GM10847 (cell line): ENCODE data around the gene SNX9.

Source experiments
- POLR2A ChIP-seq: IDR thresholded peaks from 2 replicates; pipeline ENCODE4 v1.6.1; 2011; ENCODE audit not compliant: insufficient read length; ENCODE audit errors: extremely low read depth

SNX9 gene

DNA sequence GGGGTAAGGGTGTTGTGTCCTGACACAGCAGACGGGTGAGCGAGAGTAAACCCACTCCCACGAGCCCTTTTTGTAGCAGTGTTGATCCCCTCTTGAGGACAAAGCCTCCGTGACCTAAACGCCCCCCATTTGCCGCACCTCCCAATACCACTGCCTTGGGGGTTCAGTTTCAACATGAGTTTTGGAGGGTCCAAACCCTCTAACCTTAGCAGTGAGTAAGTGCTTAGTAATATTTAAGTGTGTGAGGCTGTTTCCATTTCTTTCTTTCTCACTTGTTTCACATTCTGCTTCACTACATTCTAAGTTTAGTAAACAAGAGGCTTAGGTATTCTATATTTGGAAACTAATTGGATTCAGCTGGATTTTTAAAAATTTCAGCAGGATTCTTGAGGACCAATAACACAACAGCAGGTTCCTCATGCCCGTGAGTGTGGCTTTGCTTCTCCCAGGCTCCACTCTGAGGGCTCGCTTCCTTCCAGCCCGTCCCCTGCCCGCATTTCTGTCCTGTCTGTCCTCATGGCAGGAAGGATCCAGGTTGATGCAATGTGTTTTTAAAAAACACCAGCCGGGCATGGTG lies 41.2 kb downstream of the SNX9 start:
- TF ChIP-seq POLR2A: no peak

GRCh38 chr6:157865249-157865648 lies 42.2 kb downstream of the SNX9 start:
- no peak for TF ChIP-seq POLR2A

DNA sequence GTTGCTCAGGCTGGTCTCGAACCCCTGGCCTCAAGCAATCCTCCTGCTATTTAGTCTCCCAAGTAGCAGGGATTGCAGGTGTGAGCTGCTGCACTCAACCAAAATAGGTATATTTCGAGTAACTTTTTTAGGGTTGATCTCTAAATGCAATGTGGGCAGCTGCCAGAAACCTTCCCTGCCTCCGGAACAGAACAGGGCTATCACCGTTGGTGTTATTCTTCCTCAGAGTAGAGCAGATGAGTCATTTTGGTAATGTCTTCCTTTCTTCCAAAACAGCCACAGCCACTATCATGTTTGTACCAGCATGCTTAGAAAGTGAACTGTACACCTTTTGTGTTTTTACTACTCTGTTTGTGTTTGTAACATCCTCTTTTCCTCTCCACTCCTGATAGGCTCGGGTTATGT lies 44.1 kb downstream of the SNX9 start:
- TF ChIP-seq POLR2A: no peak

DNA sequence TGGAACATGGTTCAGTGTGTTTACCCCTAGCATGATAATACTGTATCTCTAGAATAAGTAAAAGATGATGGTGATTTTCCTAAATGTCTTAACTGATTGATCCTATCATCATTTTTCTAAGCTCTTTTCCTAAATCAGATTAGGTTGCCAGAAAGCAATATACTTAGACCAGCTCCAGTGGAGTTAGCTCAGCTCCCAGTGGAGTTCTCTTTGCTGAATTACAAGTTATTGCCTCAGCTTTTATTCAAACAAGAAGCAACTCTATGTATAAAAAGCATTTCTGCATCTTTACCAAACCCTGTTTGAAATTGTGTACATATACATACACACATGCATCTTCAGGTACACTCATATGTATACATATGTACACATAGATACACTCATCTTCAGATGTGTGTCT lies 44.9 kb downstream of the SNX9 start:
- no peak for TF ChIP-seq POLR2A

GRCh38 chr6:157868835-157869234 lies 45.8 kb downstream of the SNX9 start:
- no peak for TF ChIP-seq POLR2A

- no peak for TF ChIP-seq POLR2A
Measured at GRCh38 chr6:157869673-157870302, 46.7 kb downstream of the SNX9 start.

DNA sequence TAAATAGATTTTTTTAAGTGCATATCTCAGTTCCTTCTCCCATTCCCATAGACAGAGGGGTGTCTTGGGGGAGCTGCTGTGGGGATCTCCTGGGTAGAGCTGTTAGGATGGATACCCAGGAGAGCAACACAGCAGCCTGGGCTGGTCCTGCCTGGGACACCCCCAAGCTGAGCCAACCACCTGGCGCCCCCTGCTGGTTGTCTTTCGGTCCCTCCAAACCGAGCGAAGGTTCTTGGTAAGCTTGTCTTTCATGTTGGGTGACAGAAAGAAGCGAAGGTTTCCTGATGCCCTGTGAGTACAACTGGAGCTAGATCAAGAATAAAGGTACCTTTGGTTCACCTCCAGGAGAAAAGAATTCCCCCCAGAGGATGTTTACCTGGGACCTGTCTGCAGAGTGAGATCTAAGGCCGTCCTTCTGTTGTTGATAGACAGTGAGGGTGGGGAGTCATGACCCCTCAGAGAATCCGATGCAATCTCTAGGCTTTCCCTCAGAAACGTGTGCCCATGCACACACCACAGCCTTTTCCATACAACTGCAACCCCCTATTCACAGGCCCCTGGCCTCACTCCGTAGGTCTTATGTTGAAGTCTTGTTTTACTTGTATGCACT lies 50.8 kb downstream of the SNX9 start:
- TF ChIP-seq POLR2A: no peak

GRCh38 chr6:157877149-157877548 lies 54.1 kb downstream of the SNX9 start:
- TF ChIP-seq POLR2A: no peak

GRCh38 chr6:157877573-157878438 lies 54.8 kb downstream of the SNX9 start:
- TF ChIP-seq POLR2A: no peak

DNA sequence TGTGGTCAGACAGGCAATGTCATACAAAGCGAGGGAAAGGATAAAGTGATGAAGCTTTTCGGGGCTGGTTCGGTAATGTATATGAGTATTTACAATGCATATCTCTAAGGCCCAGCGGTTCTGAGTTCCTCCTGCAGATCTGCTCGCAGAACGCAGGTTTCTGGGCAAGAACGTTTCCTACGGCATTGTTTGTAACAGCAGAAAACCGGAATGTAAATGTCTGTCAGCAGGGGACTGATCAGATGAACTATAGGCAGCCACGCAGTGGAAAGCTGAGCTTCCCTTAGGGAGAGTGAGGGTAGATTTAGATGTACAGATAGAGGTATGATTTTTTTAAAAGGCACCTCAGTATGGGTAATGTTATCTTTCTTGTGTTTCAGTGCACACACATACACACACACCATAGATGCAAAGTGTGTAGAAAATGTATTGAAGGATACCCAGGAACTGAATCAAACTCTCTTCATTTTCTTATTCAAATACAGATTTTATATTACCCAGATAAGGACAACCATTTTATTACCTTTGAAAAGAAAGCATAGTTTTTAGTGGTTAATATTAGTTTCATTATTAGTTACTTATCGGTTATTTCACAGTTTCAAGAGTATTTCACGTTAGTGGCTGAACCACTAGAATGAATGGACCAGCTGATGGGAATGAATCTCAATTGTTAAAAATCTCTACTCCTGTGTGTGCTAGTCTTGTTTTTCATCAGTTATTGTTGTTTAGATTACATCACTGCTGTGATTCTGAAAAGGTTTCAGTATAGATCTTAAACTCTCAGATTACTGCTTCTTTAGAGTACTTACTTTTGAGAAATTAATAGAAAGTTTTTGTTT lies 56.2 kb downstream of the SNX9 start:
- TF ChIP-seq POLR2A: no peak

- no peak for TF ChIP-seq POLR2A
Measured at GRCh38 chr6:157879873-157880254, 56.8 kb downstream of the SNX9 start.

DNA sequence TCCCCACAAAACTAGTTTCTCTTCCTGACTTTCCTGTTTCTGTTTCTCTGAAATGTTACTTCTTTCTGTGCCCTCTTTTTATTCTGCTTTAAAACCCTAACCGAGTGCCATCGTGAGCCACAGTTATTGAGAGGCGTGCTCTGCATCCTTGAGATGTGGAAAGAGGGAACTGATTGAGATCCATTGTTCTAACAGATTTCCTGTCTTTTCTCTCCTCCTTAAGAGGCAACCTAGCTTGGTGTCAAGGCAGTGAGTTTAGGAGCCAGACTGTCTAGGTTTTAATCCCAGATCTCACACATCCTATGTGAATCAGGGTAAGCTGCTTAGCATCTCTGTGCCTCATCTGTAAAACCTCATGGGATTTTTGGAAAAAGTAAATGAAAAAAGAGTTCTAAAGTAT lies 57.5 kb downstream of the SNX9 start:
- no peak for TF ChIP-seq POLR2A

DNA sequence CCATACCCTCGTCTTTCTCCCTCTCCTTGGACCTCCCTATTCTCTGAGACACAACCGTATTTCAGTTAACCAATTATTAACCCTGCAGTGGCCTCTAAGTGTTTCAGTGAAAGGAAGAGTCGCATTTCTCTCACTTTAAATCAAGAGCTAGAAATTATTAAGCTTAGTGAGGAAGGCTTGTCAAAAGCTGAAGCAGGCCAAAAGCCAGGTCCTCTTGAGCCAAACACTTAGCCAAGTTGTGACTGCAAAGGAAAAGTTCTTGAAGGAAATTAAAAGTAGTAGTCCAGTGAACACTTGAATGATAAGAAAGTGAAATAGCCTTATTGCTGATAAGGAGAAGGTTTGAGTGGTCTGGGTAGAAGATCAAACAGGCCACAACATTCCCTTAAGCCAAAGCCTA lies 58.3 kb downstream of the SNX9 start:
- no peak for TF ChIP-seq POLR2A

DNA sequence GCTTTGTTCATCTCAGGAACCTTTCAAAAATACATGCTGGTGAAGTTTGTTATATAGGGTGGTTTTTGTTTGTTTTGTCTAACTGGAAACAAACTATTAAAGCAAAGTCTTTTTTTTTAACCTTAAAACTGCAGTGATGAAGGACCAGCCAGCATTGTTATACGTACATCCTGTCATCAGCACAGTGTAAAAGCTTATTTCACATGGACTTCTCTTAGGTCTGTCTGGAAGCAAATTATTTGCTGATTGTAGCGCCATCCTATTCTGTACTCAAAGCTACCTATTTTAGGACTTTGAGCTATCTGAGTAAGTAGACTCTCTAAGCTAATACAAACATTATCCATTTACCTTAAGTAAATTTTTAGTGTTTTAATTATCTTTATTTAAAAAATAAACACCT lies 61.7 kb downstream of the SNX9 start:
- no peak for TF ChIP-seq POLR2A

- TF ChIP-seq POLR2A: no peak
Measured at GRCh38 chr6:157885211-157885788, 62.3 kb downstream of the SNX9 start.
